AG04449 (cell line): ENCODE results near the gene FAM221B.

Experiments
- CTCF ChIA-PET: fragments of 350-600 bp; formaldehyde crosslinking; extraction: SDS; loops from one replicate; lab custom pipeline; 2021; ENCODE audit warnings: antibody characterized with exemption; lab: Yijun Ruan, JAX
- POLR2A ChIA-PET: fragments of 400-600, 350-600 bp; formaldehyde crosslinking; extraction: SDS; loops from one replicate; lab custom pipeline; 2020; ENCODE audit warnings: antibody characterized with exemption, inconsistent platforms; lab: Yijun Ruan, JAX
- DNase-seq: peaks from one replicate; pipeline ENCODE4 v3.0.0-alpha.2; 2010; ENCODE audit warnings: low read depth, low spot score
- H3K4me3 ChIP-seq: 2 replicates; pipeline ENCODE4 v1.5.1; 2011; ENCODE audit warnings: low read depth, mild to moderate bottlenecking, control low read depth, low read length
- CTCF ChIP-seq: IDR thresholded peaks from one replicate; pipeline ENCODE4 v1.5.1; 2011; ENCODE audit warnings: mild to moderate bottlenecking, moderate library complexity, low read length, control low read depth, inconsistent platforms; ENCODE audit not compliant: insufficient read depth; ENCODE audit errors: missing control alignments

Gene FAM221B

GRCh38 chr9:35792024-35792813 is 36.3 kb downstream of the FAM221B start:
- DNase-seq, result no peak
- POLR2A ChIA-PET, result no interaction called here
- no peak for TF ChIP-seq CTCF
- H3K4me3 ChIP-seq, result peak overlapping the region; percentile 64
- CTCF ChIA-PET, result interaction anchor here (0.6 to 8.2 kb wide), 14 partner anchors 14 to 536 kb away, joined by 3 to 201 read pairs (median 4); partner anchors contain the start of genes FAM221B, HINT2, HRCT1 and SPAG8

- ChIA-PET POLR2A (no interaction called here), CTCF (interaction anchor here (0.6 to 8.2 kb wide), 8 partner anchors 15 to 537 kb away, joined by 3 to 201 read pairs (median 4); partner anchors contain the start of genes FAM221B, HINT2, SPAG8 and TMEM8B)
- no peak for TF ChIP-seq CTCF
- DNase-seq, result no peak
- peak within 1 kb of the TSS; percentile 64 for H3K4me3 ChIP-seq
Observed at GRCh38 chr9:35791297-35791921, 37.1 kb downstream of the FAM221B start, which contains the start of gene NPR2. Gene NPR2, plus strand, starts transcription at chr9:35791591. Its CDS starts 818 bp downstream, at chr9:35792409.

- POLR2A ChIA-PET, result interaction anchor here (0.9 to 1.2 kb wide), 4 partner anchors 21 to 115 kb away, joined by 3 to 7 read pairs (median 4); partner anchors contain the start of genes HRCT1 and SPAG8
- peak overlapping the region; percentile 42 for H3K4me3 ChIP-seq
- CTCF ChIA-PET, result interaction anchor here (0.6 to 8.2 kb wide), 61 partner anchors 10 to 766 kb away, joined by 3 to 201 read pairs (median 5); partner anchors contain the start of genes FAM221B, GBA2, HINT2 and HRCT1
Observed at GRCh38 chr9:35790385-35791296, 37.9 kb downstream of the FAM221B start.

GRCh38 chr9:35790025-35790384 is 38.5 kb downstream of the FAM221B start:
- TF ChIP-seq CTCF, result no peak
- ChIA-PET POLR2A (interaction anchor here (0.9 to 1.2 kb wide), 4 partner anchors 22 to 116 kb away, joined by 3 to 7 read pairs (median 4); partner anchors contain the start of genes HRCT1 and SPAG8), CTCF (interaction anchor here (0.7 to 8.2 kb wide), 53 partner anchors 9 to 766 kb away, joined by 3 to 201 read pairs (median 5); partner anchors contain the start of genes FAM221B, GBA2, HINT2 and HRCT1)
- DNase-seq, result no peak
- no peak overlapping the region for H3K4me3 ChIP-seq

More at GRCh38 chr9:35790385-35791296, 37.9 kb downstream of the FAM221B start:
- TF ChIP-seq CTCF, result peak; percentile 82
- peak; percentile 31 for DNase-seq

- POLR2A ChIA-PET, result interaction anchor here (1.2 kb wide), 1 partner anchor 93 kb away, joined by 3 read pairs; no protein-coding TSS in a partner anchor
- no peak for TF ChIP-seq CTCF
- CTCF ChIA-PET, result interaction anchor here (0.8 to 8.2 kb wide), 40 partner anchors 8 to 539 kb away, joined by 3 to 201 read pairs (median 7); partner anchors contain the start of genes FAM221B, GBA2, HINT2 and HRCT1
- no peak for DNase-seq
- no peak overlapping the region for H3K4me3 ChIP-seq
Observed at GRCh38 chr9:35789541-35789940, 39.0 kb downstream of the FAM221B start.
